NCI-H2171 (cell line): Measurements from ENCODE around the gene PAM.

Experiments
- DNase-seq: peaks from one replicate; lab custom pipeline; 2025; lab: John Stamatoyannopoulos, UW

PAM gene

DNA sequence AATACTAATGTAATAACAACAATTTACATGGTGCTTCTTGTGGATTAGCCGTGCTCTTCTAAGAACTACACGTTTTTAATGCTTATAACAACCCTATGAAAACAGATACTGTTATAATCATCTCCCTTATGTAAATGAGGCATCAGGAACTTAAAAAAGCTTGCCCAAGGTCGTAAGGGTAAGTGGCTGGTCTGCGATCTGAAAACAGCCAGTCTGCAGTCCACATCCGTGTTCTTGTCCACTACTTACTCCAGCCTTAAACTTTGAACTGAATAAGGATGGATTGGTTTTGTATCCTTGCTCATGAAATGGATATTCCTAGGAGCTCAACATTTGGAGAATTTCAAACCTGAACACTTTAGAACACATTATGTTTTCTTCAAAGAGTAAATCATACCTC lies 26.7 kb downstream of the PAM start:
- DNase-seq: no peak

DNA sequence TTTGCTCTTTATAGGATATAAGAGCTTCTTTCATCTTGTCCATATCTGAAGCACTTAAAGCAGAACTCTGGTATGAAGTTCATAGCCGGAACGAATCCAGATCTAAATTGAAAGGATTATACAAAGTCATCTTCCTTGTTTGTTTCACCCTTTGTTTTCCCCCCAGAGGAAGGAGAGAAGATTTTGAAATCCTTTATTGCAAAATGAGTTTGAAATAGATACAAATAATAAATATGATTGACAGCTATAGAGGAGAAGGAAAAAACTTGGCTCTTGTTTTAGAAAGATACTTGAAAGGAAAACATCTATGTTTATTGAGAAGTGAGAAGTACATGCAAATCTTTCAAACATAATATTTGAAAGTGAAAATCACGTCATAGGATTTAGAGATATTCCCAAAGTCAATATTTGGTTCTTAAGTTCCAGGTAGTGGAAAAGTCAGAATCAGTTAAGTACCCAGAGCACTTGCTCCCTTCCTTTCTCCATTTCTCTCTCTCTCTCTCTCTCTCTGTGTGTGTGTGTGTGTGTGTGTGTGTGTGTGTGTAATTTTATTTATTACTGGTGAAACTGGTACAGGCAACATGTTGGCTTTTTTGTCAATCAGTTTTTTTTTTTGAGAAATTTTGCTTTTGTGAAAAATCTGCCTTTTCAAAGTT lies 27.2 kb downstream of the PAM start:
- no peak for DNase-seq

DNA sequence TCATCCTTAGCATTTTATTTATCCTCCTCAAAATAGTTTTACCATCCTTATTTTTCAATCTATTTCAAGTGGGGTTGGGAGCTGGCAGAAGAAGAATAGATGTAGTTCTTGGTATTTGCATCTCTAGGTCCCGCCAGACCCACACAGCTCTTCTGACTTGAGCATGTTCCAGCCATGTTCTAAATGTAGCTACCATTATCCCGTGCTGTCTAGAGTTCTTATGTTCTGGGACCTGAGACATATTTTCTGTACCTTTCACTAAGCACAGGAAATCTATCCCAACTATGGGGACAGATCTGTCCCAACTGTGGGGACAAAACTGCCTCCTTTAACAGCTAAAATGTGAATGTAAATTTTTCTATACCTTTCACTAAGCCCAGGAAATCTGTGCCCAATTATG lies 32.0 kb downstream of the PAM start:
- DNase-seq: no peak

DNA sequence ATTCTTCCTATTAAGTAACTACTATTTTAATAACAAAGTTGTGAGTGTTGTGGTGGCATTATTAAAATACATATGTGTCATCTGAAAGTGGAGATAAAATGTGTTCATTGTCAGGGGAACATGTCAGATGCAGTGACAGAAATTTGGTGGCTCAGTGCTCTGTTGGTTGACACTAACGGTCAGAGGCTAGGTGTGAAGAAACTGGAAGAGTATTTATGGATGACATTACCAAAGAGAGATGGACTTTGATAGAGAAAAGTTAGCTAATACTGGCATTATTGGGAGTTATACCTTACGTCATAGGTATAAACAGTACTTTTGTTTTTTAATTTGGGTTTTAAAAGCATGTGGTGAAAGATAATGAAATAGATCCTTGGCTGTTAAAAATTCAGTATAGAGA lies 33.7 kb downstream of the PAM start:
- DNase-seq: no peak

DNA sequence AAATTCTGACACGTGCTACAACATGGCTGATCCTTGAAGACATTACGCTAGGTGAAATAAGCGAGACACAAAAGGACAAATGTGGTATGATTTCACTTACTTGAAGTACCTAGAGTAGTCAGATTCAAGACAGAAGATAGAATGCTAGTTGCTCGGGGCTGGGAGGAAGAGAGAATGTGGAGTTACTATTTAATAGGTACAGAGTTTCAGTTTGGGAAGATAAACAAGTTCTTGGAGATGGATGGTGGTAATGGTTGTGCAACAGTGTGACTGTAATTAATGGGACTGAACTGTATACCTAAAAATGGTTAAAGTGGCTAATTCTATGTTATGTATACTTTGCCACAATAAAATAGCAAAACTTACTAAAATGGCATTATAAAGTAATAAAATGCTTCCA lies 34.4 kb downstream of the PAM start:
- DNase-seq: no peak

DNA sequence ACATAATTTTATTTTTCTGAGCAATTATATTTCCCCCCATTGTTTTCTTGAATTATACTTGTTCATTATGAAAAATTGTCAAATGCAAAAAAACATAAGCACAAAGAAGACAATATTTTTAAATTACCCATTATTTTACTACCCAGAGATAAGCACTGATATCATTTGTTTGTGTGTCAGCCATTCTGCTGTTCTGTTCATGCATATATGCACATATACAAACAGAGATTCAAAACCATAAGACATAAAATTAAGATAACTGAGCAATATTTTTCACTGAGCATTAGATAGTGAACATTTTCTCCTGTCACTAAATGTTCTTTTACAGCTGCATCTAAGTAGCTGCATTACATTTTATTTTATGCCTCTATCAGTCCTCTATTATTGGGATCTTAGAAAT lies 35.6 kb downstream of the PAM start:
- DNase-seq: no peak

DNA sequence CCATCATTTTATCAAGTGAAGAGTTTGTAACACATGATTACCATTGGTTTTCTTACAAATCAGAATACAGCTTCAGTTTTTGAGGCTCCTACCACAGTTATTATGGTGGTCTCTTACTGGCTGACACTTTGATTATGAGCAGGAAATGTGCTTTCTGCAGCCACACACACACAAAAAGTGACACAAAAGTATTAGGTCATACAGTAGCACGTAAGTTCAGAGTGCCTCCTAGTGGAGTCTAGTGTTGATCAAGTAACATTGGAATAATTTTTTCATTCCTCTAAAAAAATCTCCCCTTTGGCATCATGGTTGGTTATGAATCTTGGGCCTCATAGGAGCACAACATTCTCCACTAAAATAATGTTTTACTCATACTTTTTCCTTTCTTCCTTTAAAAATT lies 37.6 kb downstream of the PAM start:
- DNase-seq: no peak

DNA sequence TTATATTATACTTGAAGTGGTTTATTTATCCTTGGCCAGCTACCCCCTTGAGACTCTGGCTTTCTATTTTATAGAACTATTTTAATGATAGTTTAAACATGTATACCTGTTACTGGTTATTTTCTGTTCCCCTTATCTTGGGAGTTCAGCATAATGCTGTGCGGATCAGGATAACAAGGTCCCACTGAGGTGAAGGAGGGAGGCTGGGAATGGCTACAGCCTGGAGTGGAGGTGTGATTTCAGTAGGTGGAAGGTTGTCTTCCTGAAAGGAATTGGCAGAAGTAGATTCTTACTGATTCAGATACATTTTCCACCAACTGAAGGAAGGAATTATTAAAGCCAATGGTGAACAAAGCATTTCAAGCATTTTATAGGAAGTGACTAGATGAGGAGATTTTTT lies 38.9 kb downstream of the PAM start:
- no peak for DNase-seq

DNA sequence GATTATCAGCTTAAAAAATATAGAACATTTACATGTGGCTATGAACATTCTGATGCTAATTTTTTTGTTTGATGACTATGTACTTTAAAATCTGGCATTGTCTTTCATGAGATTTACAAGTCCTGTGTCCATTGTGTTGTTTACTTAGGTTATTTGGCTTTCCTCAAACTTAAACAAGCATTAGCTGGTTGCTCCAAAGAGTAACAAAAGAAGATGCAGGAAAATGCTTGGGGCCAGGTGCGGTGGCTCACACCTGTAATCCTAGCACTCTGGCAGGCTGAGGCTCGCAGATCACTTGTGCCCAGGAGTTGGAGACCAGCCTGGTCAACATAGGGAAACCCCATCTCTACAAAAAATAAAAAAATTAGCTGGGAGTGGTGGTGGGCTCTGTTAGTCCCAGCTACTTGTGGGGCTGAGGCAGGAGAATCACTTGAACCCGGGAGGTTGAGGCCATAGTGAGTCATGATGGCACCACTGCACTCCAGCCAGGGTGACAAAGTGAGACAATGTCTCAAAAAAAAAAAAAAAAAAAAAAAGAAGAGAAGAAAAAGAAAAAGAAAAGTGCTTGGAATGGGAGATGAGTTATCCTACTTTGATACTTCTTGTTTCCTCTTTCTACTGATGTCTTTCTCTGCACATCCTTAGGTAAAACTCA lies 39.7 kb downstream of the PAM start:
- DNase-seq: no peak

DNA sequence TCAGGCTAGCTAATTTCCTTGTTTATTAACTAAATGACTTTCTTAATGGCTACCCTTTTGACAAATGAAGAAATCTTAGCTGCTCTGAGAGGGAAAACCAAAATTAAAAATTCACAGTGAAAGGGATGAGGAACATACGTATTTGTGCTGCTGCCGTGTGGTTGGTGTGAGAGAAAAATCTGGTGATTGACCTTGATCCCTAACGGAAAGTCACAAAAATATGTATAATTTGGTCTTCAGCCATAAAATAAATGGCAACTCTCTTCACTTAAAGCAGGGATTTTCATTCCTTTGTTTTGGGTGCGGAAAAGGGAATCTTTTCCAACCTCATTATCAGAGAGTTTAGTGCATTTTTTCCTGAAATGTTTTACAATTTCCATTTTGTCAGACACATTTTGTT lies 40.4 kb downstream of the PAM start:
- no peak for DNase-seq

DNA sequence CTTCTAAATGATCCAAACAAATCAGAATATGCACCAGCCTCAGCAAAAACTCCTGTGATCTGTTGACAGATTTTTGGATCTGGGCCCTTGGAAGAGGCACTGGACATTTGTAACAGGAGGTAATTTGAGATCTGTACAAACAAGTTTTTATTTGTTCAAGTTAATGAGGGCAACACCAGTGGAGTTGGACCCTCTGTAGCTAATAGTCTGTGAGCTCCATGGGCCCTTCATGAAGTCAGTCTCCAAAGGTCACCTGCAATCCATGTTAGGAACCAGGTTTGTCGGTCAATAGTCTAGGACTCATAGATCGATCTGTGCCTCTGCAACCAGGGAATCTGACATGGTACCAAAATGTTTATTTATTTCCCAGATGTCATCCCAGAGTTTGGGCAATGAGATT lies 40.9 kb downstream of the PAM start:
- DNase-seq: no peak

DNA sequence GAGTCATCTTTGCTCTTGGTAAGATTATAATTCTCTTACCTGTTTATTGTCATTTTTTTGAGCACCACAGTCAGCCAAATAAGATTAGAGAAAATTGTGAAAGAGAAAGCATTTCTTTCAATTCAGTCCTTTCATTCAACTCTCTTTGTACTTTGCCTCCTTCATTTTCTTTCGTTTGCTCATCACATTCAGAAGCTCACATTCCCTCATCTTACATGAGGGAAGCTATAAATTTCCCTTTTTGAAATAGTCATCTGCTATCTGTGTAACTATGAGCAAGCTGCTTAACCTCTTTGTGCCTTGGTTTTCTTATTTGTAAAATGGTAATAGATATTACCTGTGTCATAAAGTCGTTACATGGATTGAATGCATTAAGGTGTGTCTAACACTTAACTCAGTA lies 41.4 kb downstream of the PAM start:
- DNase-seq: no peak

DNA sequence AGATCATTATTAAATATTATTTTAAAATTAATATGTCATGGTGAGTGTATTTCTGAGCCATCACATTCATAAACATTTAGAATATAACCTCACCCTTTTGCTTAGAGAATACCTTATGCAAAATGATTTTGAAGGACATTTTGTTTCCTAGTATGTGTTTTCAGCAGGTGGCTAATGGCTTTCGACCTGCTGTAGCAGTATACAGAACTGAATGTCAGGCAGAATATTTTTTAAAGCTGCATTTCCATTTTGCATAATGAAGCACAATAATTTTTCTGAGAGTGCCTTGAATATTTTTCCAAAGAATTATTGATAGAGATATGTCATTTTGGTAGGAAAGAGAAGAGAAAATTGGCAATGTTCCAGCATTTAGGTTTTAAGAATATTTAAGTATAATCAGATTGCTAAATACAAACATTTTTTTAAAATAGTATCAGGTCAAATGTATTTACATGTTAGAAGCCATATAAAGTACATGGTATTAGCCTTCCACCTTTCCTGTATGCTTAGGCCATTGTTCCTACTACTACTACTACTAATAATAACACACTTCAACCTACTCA lies 42.3 kb downstream of the PAM start:
- DNase-seq: no peak

DNA sequence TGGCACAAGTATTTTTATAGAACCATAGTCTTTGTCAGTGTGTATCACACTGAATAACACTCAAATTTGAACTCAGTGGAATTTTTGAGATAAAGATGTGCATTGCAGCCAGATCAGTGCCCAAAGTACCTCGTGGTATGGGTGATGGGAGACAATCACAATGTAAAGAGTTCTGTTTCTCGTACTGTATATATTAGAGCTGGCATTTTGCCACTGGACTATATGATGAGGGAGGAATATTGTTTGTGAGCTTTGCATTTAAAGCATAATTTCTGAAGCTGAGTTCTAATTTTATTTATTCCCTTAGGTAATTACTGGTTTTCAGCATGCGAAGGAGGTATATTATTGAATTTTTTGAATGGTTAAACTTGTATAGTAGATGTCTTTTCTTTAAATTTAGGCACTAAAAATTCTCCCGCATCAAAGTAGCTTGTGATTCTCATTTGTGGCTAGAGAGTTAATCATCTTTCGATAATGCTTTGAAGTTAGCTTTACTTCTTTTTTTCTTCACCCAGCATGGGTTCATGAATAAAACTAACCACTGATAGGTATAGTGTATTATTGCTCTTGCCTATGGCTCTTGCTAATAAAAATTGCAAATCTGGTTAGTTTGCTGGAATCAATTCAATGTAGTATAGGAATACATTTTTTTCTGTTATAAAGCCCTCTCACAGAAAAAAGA lies 43.1 kb downstream of the PAM start:
- DNase-seq: no peak

DNA sequence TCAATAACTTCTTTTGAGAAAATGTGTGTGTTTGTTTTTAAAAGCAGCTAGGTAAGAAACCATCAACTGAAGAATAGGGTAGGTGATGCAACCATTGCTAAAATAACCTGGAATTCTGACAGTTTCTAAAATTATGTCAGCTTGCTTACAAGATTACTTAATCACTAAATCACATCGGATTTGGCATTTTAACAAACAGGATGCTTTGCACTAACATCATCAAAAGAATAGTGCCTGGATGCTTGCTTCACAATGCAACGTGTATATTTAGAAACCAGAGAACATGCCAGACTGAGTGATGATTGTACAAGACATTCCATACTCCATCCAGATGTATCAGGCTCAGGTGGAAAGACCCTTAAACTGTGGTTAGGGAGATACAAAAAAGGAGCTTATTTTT lies 43.9 kb downstream of the PAM start:
- no peak for DNase-seq

DNA sequence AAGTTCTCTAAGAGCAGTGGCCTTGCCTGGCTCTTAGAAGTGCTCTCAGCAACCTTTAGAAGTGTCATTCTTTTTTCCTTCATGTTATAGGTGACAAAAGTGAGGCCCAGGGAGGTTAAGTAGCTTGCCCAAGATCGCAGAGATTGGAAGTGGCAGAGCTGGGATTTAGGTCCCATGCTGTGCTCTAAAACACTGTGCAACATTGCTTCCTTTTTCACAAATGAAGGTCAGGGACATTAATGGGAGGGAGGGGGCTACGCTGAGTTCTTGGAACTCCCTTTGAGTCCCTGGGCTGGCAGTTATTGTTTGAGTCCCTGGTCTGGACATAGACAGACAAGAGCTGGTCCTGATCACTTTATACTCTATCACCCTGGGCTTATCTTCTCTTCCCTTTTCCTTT lies 45.3 kb downstream of the PAM start:
- DNase-seq: no peak

DNA sequence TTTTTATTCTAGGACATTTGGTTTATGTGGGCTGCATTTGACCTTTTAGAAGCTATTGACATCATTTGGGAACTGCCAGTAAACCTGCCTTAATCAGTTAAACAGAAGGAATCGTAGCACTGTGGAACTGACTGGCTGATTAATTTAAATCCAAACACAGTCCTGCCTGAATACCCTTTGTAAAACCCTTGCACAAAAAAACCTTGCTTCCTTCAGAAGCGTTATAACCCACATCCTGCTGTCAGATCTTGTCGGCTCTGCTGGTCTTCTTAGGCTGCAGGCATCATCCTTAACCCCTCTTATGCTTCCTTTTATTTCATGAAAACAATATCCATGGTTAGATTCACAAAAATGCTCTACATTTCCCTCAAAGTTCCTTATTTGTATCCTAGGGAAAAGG lies 46.3 kb downstream of the PAM start:
- DNase-seq: no peak

DNA sequence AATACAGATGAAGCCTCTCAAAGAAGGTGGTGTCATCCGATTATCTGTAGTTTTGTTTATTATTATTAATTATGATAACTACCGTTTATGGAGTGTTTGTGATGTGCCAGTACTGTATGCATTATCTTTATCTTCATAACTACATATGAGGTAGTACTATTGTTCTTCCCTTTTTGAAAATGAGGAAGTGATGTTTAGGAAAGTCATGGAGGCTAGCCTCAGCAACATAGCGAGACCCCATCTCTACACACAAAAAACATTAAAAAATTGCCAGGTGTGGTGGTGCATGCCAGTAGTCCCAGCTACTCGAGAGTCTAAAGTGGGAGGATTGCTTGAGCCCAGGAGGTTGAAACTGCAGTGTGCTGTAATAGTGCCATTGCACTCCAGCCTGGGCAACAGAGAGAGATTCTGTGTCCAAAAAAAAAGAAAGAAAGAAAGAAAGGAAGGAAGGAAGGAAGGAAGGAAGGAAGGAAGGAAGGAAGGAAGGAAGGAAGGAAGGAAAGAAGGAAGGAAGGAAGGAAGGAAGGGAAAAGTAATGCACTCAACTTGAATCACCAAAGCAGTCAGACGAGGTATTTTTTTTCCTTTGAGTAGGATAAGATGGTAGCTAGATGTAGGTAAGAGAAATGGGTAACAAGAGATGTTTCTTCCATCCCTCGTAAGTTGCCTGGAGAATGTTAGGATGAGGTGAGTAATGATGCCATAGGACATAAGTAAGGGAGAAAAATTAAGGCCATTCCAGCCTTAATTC lies 47.8 kb downstream of the PAM start:
- no peak for DNase-seq

DNA sequence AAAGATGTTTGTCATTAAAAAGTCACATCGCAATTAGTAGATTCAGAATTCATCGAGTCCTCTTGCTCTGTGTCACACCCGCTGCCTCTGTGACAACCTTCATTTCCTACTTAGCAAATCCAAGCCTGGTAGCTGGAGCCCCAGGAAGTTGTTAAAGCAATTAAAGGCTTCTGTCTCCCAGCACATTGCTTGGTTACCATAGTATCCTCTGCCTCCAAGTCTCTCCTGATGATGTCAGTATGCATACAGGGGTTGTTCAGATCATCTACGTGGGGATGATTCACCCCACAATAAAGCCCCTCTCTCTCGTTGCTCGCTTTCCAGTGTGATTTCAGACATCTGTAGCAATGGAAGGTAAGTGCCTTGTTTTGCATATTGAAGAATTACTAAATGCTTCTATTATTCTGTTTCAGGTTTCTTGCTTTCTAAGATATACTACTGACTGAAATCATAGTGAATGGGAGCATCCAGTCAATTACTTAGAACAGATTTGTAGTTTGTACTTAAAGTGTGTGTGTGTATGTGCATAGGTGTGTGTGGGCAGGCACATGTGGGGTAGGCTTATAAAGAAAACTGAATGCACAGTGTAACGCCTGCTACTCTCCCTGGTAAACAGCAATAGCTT lies 52.9 kb downstream of the PAM start:
- no peak for DNase-seq

DNA sequence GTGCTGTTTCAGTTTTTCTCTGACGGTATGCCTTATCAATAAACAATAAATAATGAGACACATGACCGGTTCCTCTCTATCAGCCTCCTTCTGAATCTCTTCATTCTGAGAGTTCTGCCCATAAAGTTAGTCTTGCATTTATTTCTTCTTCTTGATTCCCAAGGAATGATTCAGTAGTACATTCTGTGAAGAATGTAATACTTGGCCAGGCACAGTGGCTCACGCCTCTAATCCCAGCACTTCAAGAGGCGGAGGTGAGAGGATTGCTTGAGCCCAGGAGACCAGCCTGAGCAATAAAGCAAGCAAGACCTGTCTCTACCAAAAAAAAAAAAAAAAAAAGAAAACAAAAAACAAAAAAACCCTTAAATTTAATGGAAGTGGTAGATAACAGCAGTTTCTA lies 53.9 kb downstream of the PAM start:
- DNase-seq: no peak

DNA sequence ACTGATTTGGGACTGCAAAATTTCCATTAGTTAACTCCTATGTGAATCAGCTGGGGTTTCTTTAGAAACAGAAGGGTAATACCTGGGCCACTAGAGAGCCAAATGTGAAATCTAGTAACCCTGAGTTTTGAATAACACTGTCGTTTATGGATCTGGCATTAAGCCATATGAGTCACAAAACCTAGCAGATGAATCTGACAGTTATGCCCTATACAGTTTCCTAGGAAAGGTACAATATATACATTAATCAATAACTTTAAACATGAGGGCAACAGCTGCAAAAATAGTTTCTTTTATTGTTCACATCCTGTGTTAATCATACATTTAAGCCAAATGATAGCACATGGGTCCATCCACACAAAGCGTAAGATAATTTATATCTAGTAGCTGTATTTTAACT lies 56.9 kb downstream of the PAM start:
- peak; percentile 64 for DNase-seq

DNA sequence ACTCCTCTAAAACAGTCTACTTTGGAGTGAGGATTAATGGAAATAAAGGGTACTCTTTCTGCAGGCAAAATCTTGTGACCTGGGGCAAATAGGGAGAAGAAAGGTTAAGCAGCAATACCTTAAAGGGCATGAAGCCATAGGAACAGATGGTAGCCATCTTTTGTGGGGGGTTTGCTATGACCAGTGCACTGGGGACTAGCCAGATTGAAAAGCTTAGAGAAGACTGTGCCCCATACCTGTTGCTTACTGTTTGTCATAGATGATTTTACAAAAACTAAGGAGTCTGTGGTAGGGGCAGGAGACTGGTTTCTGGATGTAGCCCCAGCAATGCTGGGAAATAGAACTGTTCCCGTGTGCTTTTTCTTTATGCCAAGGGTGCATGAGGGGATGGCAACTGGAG lies 58.6 kb downstream of the PAM start:
- DNase-seq: no peak
